Measurements from ENCODE around the gene FCRL6.

The FCRL6 gene

DNA sequence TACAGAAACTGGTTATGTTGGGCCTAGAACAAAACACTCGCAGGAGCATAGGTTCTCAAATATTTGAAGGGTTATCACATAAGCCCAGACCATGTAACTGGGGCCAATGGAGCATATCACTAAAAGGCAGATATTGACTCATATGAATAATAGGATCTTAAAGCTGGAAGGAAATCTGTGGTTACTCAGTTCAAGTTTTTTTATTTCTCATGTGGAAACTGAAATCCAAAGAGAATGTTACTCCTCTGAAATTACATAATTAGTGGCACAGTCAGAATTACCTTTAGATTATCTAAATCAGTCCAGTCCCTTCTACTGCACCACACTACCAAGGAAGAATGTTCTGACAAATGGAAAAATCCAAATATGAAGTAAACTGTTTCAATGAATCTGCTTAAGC, 36.6 kb downstream of the FCRL6 start:
- DNase-seq = no peak

DNA sequence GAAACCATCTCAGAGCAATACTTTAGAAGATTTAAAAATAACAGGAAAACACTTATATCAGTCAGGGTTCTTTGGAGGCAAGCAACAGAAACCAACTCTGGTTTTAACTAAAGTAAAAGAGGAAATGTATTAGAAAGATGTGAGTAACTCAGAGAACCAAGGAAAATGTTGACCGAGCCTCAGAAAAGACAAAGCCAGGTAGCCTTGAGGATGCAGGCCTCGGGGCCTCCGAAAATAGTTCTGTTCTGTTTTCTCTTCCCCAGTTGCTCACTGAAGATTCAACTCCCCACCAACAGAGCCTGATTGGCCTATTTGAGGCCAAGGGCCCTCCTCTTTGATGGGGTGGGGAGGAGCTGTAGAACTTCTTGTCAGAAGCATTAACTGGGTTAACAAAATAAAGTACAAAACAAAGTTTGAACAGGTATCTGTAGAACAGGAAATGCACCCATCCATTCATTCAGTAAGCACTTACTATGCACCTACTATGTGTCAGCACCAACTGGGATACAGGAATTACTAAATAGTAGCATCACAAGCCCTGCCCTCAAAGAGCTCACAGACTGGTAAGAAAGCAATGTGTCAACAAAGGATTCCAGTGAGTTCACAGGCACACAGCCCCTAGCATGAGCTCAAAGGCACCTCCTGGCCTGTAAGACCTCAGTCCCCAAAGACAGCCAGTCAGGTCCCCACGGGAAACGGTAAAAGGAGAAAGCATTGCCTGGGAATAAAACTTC, 37.1 kb downstream of the FCRL6 start:
- no peak for DNase-seq

DNA sequence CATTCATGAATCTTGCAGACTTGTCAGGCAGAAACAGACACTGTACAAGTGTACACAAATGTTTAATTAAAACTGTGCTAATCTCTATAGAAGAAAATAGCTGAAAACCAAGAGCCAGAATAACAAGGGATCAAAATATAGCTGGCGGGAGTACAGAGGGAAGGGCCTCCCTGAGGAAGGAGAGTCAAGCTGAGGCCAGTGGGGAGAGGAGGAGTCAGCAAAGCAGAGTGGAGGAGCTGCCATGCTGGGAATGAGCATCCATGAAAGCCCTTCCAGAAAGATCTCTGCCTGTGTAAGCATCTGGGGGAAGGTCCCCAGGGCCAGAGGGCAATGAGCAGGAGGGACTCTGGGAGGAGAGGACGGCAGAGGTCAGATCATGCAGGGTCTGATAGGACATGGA, 39.6 kb downstream of the FCRL6 start:
- DNase-seq = no peak

DNA sequence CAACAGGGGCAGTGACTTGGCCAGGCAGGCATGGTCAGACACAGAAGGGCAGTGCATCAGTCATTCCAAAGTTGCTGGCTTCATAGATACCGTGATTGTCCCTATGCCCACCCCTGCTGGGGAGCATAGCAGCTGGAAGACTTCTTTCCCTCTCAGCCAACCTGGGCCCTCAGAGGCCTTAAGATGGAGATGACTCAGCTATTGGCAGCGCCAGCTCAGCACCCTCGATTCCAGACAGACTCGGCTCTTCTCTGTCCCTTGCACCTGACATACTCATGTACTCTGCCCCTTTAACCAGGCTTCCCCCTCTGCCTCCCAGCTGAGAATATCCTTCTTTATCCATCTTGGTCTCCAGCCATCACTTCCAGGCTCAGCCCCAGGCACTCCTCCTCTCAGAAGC, 41.3 kb downstream of the FCRL6 start:
- no peak for DNase-seq

DNA sequence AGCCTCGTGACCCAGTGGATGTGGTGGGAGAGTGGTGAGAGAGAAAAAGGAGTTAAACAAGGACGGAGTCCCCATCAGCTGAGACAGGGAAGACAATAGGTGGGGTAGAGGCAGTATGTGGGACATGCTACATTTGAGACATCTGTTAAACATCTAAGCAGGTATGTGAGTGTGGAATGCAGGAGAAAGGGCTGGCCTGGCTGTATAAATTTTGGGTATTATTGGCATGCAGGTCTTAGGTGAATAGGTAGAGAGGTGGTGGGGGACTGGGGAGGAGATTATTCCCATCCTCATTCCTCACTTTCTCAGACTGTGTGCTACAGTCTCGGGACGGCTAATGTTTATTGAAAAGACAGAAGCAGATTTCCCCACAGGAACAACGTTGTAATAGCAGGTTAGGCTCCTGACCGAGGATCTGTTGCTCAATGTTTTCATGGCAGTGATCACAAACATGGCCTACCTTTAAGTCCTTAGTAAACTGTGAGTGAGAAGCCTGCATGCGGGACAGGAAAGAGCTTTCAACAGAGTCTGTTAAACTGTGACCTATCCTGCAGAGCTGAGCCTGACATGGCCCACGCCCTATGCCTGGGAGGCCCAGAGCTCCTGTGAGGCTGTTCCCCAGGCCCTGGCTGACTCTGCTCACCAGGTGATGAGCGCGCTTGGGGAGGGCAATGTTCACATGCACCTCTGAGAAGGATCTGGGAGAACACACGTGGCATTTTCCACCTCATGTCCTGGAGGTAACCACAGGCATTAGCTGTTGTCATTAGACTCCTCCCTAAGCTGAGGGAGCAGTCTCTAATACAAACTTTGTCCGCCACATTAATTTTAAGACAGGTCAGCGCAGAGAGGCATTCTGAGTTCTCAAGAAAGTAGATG, 43.8 kb downstream of the FCRL6 start:
- DNase-seq = no peak

DNA sequence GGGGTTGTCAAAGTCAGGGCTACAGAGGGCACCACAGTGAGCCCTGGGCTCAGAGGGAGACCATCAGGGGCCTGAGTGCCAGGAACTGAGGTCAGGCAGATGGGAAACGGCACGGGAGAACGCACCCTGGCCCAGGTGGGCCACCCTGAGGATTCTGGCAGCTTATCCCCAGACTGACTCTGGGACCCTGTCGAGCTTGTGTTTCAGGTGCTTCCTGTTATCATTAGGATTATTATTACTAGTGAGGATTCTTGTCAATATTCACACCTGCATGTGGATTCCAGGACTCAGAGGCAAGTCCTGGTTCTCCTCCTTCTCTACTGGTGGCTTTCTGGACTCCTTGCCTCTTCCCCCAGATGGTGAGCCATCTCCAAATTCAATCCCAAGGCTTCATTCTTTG, 45.1 kb downstream of the FCRL6 start:
- DNase-seq = no peak

DNA sequence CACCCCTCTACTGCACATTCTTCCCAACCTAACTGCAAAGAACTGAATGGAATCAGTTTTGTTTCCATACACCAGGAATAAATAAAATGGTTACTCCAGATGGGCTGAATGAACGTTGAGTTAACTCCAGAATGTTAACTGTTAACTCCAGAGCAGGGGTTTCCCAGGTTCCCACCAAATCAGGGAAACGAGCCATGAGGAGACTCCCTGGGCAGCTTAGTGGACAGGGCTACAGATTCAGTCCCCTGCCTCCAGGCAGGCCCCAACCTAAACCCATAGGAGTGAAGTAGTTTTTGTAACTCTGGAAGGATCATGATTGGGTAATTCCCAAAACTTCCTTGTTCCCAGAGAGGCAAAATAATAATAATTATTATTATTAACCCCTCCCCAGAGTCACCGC, 46.2 kb downstream of the FCRL6 start:
- DNase-seq = no peak

DNA sequence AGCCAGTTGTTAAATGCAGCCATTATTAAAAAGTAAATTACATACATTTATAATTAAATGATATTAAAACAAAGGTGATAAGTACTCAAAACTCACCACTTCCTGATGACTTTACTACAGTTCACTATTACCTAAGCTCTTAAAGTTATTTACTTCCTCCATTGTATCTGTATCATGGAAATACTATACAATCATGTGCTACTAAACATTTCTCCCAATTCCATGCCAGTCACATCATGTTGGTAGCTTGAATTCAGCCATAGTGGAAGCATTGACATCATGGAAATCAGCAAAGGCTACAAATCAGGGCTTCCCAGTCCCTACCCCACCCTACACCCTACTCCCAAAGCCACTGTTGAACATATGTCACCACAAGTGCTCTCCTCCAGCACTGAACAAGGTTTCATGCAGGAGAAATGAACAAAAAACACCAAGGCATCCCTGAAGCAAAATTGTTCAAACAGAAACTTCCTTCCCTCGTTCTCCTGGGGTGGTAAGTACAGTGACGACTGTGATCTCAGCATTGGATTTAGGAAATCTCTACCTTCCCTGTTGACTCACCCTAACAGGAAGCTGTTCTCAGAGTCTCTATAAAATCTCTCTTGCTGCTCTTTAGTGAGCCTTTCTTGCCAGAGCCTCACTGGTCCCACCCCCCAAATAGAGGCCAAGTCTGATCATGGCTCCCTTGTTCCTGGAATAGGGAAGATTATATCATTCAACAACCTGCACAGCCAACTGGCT, 47.6 kb downstream of the FCRL6 start:
- DNase-seq = no peak

DNA sequence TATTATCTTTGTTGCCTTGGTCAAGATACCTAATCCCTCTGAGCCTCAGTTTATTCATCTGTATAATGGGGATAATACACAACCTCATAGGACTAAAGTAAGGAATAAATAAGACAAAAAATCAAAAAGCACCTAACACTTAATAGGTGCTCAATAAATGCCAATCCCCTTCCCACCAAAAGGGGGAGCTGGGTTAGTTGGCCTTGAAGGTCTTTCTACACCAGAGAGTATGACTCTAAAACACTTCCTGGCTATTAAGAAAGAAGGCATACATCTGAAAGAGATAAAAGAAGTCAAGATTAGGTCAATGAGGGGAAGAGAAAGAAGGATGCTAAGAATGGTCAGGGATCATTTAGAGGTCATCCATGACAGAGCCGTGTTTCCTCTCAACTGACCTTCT, 49.2 kb downstream of the FCRL6 start:
- DNase-seq = no peak

DNA sequence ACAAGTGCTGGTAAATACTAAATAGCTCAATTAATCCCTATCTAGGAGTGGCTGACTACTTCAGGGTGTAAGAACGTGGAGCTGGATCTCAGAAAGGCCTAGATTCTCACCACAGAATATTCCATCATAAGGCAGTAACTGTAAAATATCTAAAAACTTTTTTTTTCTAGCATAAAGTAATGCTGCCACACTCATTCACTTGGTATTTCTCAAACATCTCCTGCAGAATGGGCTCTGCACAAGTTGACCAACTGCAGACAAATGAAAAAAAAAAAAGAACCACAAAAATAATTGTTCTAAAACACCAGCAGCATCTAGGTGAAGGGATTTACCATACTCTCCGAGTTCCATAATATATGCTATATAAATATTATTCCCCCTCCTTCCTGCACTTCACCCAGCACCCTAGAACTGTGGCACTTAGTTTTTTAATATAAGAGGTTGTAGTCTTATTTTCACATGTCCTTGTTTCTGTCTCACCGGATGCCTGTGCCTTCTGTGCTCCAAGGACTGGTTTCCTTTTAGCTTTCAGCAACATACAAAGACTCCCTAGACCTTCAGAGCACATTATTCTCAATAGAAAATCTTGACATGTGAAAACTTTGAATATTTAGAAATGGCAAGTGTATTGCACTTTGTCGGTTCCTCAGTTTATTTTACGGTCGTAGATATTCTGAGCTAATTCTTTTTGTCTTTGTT, 51.4 kb downstream of the FCRL6 start:
- DNase-seq = no peak

DNA sequence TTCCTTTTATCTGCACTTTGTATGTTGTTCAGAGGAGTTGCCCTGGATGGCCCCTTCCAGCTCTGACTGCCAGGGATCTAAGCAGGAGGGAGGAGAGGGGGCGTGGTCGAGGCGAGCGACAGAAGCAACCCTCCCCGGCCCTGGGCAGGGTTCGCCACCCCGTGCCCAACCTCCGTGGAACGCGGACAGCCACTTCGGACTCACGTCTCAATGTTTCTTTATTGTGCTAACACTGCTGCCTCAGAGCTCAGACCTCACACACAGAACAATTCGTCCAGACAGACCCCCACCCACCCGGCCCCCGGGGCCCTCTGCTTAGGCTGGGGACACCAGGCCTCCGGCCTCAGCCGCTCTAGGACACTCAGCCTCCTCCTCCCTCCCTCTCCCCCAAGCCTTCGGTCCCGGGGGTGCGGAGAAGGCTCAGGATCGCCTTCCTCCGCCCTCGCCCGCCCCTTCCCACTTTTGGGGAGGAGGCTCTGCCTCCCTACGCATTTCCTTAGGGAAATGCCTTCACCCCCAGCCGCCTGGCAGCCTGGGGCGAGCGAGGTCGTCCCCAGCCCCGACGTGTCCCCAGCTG, 52.0 kb downstream of the FCRL6 start:
- peak; percentile 82 for DNase-seq

DNA sequence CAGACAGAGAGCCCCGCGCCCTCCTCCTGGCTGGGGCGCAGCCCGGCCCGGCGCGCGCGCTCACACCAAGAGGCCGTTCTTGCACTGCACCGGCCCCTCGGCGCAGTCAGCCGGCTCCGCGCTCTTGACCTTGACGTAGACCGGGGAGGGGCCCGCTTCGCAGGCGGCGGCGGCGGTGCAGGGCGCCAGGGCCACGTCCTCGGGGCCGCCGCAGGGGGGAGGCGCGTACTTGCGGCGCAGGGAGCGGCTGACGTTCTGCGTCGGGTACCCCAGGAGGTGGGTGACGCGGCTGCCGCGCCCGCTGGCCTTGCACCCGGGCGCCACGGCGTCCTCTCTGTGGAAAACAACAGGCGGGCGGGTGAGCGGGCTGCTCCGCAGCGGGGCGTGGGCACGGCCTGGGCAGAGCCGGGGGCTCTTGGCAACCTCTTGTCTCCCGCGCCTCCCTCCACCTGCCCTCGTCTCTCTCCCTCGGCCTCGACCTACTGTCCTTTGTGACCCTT, 52.6 kb downstream of the FCRL6 start:
- peak; percentile 92 for DNase-seq

DNA sequence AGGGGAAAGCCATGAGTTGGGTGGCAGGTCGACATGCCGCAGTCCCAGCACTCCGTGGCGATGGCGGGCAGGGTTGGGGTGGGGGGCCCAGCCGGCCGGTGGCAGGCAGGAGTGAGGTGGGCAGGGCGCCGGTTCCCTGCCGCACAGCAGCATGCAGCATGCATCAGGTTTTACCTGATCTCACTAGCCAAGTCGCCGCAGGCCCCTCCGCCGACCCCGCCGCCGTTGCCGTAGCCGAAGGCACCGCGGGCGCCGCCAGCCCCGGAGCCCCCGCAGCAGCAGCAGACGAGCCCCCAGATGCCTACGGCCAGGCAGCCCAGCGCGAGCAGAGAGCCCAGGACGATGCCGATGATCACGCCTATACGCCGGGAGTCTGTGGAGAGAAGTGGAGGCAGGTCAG, 53.5 kb downstream of the FCRL6 start:
- no peak for DNase-seq

DNA sequence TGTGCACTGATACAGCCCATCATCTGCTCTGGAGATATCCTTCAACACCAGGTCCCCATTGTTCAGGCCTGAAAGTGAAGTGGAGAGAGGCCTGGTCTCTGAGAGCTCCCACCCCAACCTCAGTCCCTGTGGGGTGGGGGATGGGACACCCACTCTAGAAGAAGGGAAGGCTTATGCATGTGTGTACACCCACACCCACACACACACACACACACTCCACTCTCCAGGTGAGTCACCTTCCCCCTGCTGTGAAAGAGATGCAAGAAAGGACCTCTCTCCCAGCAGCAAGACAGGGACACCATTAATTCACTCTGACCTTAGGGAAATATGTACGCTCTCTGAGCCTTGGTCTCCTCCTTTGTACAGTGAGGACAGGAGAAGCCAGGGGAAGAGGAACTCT, 54.4 kb downstream of the FCRL6 start:
- DNase-seq = no peak

DNA sequence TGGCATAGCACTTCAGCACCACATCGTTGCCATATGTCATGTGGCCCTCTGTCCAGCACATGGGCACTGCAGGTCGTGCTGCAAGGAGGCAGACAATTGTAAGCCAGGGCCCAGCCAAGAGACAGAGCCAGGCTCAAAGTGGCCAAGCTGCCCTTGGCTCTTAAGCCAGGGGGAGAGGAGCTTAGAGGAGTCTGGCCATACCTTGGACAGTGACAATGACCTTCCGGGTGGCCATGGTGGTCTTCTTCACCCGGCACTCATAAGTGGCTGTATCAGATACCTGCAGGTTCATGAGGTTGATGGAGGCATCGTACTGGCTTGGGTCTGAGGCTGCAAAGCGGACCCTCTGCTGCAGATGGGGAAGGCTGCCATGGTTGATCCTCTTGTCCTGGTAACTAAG, 55.7 kb downstream of the FCRL6 start:
- DNase-seq = no peak

DNA sequence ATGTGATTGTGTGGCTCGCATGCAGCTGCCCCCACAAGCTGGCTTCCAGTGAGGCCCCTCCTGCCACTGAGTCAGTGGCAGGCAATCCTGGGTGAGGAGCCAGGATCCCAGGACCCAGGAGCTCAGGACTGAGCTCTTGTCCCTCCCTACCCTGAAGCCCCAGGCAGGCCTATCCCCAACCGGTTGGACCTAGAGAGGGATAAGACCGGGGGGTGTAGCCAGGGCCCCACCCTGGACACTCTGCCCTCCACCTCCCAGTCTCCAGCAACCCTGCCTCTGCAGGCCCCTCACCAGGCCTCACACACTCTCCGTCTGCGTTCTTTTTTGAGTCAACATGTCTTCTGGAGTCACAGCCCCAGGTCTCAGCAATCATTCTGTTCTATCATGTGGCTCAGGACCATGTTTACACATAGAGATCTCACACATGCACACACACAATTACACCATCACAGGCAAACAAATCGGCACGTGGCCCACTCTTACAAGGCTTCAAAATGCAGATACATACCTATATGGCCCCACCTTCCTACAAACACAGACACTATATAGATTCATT, 57.7 kb downstream of the FCRL6 start:
- no peak for DNase-seq

DNA sequence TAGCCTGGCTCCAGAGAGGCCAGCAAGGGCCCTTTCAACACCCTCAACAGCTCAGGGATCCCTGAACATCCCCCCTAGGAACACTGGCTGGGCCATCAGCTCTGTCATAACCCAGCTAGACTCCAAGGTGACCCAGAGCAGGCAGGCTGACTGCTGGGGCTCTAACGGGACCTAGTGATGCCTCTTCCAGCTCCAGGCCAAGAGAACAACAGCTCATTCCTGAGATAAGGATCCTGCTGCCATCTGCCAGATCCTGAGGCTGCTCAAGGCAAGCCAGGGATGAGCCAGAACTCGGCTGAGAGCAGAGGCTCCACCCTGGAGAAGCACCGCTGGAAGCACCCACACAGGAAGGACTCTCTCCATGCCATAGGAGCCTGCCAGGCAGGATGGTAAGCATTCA, 58.3 kb downstream of the FCRL6 start:
- no peak for DNase-seq

DNA sequence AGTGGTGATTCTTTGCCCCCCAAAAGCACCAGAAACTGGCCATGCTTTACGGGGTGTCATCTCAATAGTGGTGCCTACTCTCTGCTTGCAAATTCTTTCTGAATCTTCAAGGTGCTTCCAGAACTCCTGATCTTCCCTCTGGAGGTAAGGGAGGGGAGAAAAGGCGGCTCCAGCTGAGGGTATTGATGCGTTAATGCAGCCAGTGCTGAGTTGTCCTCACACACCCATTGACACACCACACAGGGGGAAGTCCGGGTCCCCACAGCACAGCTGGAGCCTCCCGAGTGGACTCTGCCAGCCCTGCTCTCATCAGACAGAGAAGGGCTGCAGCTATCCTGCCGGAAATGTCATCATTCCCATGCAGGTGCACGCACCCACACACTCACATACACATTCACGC, 59.1 kb downstream of the FCRL6 start:
- no peak for DNase-seq

DNA sequence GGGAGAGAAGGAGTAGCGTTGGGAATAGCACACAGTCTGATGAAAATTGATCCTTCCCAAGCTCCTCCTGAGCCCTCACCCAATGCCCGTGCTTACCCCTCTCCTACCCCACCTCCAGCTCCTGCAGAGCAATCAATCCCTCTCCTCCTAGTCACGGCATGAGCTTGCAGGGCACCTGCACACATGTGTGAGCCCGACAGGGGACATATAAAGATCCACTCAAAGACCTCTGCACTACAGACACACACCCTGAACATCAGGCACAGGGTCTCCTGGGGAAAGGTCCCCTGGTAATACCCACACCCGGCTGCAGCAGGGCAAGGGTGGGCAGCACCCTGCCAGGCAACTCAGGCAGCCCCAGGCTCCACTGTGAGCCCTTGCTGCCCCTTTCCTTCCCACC, 59.9 kb downstream of the FCRL6 start:
- DNase-seq = no peak

DNA sequence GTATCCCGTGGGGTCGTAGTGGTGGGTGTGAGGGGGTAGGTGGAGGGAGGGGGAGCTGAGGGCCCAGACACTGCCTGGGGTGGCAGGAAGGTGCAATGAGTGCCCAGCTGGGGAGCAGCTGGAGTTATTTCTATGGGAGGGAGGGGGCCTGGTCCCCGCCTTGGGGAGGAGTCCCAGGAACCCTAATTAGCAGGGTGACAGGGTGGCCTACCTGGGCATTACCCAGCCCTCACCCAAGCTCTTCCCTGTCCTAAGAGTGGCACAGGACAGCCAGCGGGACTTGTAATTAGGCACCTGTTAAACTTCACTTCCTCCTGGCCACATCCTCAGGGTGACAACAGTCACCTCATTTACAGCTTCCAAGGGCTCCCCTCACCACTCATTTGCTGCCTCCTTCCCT, 60.4 kb downstream of the FCRL6 start, which contains the start of gene VSIG8:
TSS of gene VSIG8 (minus strand) at position 101 of the 400 bp plus-strand sequence. CDS start 136 bp downstream, outside the sequence.
- DNase-seq = no peak

DNA sequence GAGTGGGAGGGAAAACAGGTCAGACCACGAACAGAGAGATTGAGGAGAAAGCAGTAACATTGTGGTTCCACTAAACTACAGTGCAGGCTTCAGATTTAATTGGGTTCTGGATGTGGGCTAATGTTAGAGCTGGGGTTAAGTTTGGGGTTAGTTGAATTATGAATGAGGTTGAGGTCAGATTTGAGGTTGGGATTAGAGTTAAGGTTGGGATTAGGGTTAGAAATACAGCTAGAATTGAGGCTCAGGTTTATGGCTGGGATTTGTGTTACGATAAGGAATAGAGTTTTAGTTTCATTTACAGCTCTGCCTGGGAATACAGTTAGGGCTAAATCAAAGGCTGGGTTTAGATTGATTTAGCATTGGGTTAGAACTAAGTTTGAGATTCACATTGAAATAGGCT, 62.1 kb downstream of the FCRL6 start:
- no peak for DNase-seq
